ENCODE data around the gene HECTD4.

Gene HECTD4

GRCh38 chr12:112149596-112149995 lies 232.6 kb downstream of the HECTD4 start:
- ATAC-seq (ENCODE audit: low read depth) (no peak), DNase-seq (ENCODE audit: low spot score in 2 of 2) (no peak)
- H3K36me3 Mint-ChIP-seq, result peaks cover 37% of the 10 kb centered on the region
- H3K27me3 Mint-ChIP-seq, result no peaks in the 10 kb centered on the region
- H3K9me3 Mint-ChIP-seq, result no peaks in the 10 kb centered on the region
- H3K27ac Mint-ChIP-seq, result peak overlapping the region; percentile 47
- H3K4me1 Mint-ChIP-seq, result peaks cover 10% of the 10 kb centered on the region
- H3K4me3 Mint-ChIP-seq, result no peak overlapping the region

GRCh38 chr12:112148031-112148513 lies 234.2 kb downstream of the HECTD4 start:
- Mint-ChIP-seq H3K36me3 (peaks cover 31% of the 10 kb centered on the region), H3K4me1 (peaks cover 10% of the 10 kb centered on the region), H3K27me3 (no peaks in the 10 kb centered on the region), H3K4me3 (no peak overlapping the region), H3K9me3 (no peaks in the 10 kb centered on the region), H3K27ac (peak overlapping the region; percentile 81)
- no peak for ATAC-seq (ENCODE audit: low read depth)
- DNase-seq (ENCODE audit: low spot score in 2 of 2), result no peak

- Mint-ChIP-seq H3K4me3 (no peak overlapping the region), H3K9me3 (no peaks in the 10 kb centered on the region), H3K36me3 (peaks cover 23% of the 10 kb centered on the region), H3K27me3 (no peaks in the 10 kb centered on the region), H3K4me1 (peaks cover 10% of the 10 kb centered on the region), H3K27ac (peak overlapping the region; percentile 86)
- ATAC-seq (ENCODE audit: low read depth) (no peak), DNase-seq (ENCODE audit: low spot score in 2 of 2) (no peak)
Measured at GRCh38 chr12:112146123-112146522, 236.1 kb downstream of the HECTD4 start.

- H3K27me3 Mint-ChIP-seq, result no peaks in the 10 kb centered on the region
- ATAC-seq (ENCODE audit: low read depth) (no peak), DNase-seq (ENCODE audit: low spot score in 2 of 2) (no peak)
- H3K4me1 Mint-ChIP-seq, result peaks cover 3% of the 10 kb centered on the region
- no peak overlapping the region for H3K4me3 Mint-ChIP-seq
- no peaks in the 10 kb centered on the region for H3K9me3 Mint-ChIP-seq
- H3K36me3 Mint-ChIP-seq, result peaks cover 23% of the 10 kb centered on the region
- H3K27ac Mint-ChIP-seq, result no peak overlapping the region
Measured at GRCh38 chr12:112140728-112141127, 241.5 kb downstream of the HECTD4 start.

- no peaks in the 10 kb centered on the region for H3K27me3 Mint-ChIP-seq
- H3K27ac Mint-ChIP-seq, result no peak overlapping the region
- peaks cover 8% of the 10 kb centered on the region for H3K36me3 Mint-ChIP-seq
- H3K4me1 Mint-ChIP-seq, result peaks cover 8% of the 10 kb centered on the region
- DNase-seq (ENCODE audit: low spot score in 2 of 2) (no peak), ATAC-seq (ENCODE audit: low read depth) (no peak)
- no peaks in the 10 kb centered on the region for H3K9me3 Mint-ChIP-seq
- no peak overlapping the region for H3K4me3 Mint-ChIP-seq
Measured at GRCh38 chr12:112134731-112135130, 247.5 kb downstream of the HECTD4 start.

- Mint-ChIP-seq H3K4me3 (no peak overlapping the region), H3K4me1 (peaks cover 12% of the 10 kb centered on the region), H3K9me3 (no peaks in the 10 kb centered on the region), H3K27me3 (no peaks in the 10 kb centered on the region), H3K27ac (no peak overlapping the region), H3K36me3 (peaks cover 5% of the 10 kb centered on the region)
- no peak for ATAC-seq (ENCODE audit: low read depth)
- no peak for DNase-seq (ENCODE audit: low spot score in 2 of 2)
Measured at GRCh38 chr12:112133418-112133817, 248.8 kb downstream of the HECTD4 start.

GRCh38 chr12:112131686-112132085 lies 250.5 kb downstream of the HECTD4 start:
- no peak for DNase-seq (ENCODE audit: low spot score in 2 of 2)
- H3K36me3 Mint-ChIP-seq, result peaks cover 5% of the 10 kb centered on the region
- no peaks in the 10 kb centered on the region for H3K27me3 Mint-ChIP-seq
- H3K9me3 Mint-ChIP-seq, result no peaks in the 10 kb centered on the region
- ATAC-seq (ENCODE audit: low read depth), result no peak
- peaks cover 16% of the 10 kb centered on the region for H3K4me1 Mint-ChIP-seq
- peak overlapping the region; percentile 90 for H3K27ac Mint-ChIP-seq
- H3K4me3 Mint-ChIP-seq, result no peak overlapping the region

- H3K4me3 Mint-ChIP-seq, result peak overlapping the region; percentile 76
- H3K36me3 Mint-ChIP-seq, result peaks cover 4% of the 10 kb centered on the region
- ATAC-seq (ENCODE audit: low read depth) (peak; percentile 80), DNase-seq (ENCODE audit: low spot score in 2 of 2) (peak in 1 of 2 donors; percentile 5)
- H3K27ac Mint-ChIP-seq, result peak overlapping the region; percentile 90
- H3K9me3 Mint-ChIP-seq, result no peaks in the 10 kb centered on the region
- no peaks in the 10 kb centered on the region for H3K27me3 Mint-ChIP-seq
- peaks cover 19% of the 10 kb centered on the region for H3K4me1 Mint-ChIP-seq
Measured at GRCh38 chr12:112130441-112130998, 251.7 kb downstream of the HECTD4 start.

- ATAC-seq (ENCODE audit: low read depth) (no peak), DNase-seq (ENCODE audit: low spot score in 2 of 2) (no peak)
- Mint-ChIP-seq H3K4me1 (peaks cover 17% of the 10 kb centered on the region), H3K9me3 (no peaks in the 10 kb centered on the region), H3K36me3 (no peaks in the 10 kb centered on the region), H3K27ac (peak overlapping the region; percentile 3), H3K27me3 (no peaks in the 10 kb centered on the region), H3K4me3 (peak overlapping the region; percentile 78)
Measured at GRCh38 chr12:112126911-112127310, 255.3 kb downstream of the HECTD4 start.

- DNase-seq (ENCODE audit: low spot score in 2 of 2) (peak in 1 of 2 donors; percentile 16), ATAC-seq (ENCODE audit: low read depth) (no peak)
- no peaks in the 10 kb centered on the region for H3K9me3 Mint-ChIP-seq
Measured at GRCh38 chr12:112126000-112126438, 256.2 kb downstream of the HECTD4 start.

GRCh38 chr12:112125250-112125999 lies 256.8 kb downstream of the HECTD4 start, which contains the start of gene TRAFD1:
TRAFD1 (plus strand) TSS chr12:112125560; CDS start chr12:112130523, 4,963 bp downstream.
- ATAC-seq (ENCODE audit: low read depth) (peak; percentile 97), DNase-seq (ENCODE audit: low spot score in 2 of 2) (peak; percentile 97 to 98)
- Mint-ChIP-seq H3K9me3 (no peaks in the 10 kb centered on the region), H3K27ac (peak within 1 kb of the TSS; percentile 90), H3K27me3 (peaks cover 2% of the 10 kb centered on the region), H3K4me3 (peak within 1 kb of the TSS; percentile 78), H3K36me3 (no peaks in the 10 kb centered on the region), H3K4me1 (peaks cover 12% of the 10 kb centered on the region)

More at GRCh38 chr12:112126000-112126438, 256.2 kb downstream of the HECTD4 start:
- H3K36me3 Mint-ChIP-seq, result no peaks in the 10 kb centered on the region
- H3K27ac Mint-ChIP-seq, result peak overlapping the region; percentile 90
- peak overlapping the region; percentile 78 for H3K4me3 Mint-ChIP-seq
- peaks cover 2% of the 10 kb centered on the region for H3K27me3 Mint-ChIP-seq
- peaks cover 15% of the 10 kb centered on the region for H3K4me1 Mint-ChIP-seq

GRCh38 chr12:112124918-112125249 lies 257.3 kb downstream of the HECTD4 start:
- Mint-ChIP-seq H3K27ac (peak overlapping the region; percentile 90), H3K4me1 (peaks cover 12% of the 10 kb centered on the region), H3K4me3 (no peak overlapping the region), H3K27me3 (peaks cover 2% of the 10 kb centered on the region), H3K9me3 (no peaks in the 10 kb centered on the region), H3K36me3 (no peaks in the 10 kb centered on the region)
- no peak for ATAC-seq (ENCODE audit: low read depth)
- DNase-seq (ENCODE audit: low spot score in 2 of 2), result no peak

GRCh38 chr12:112122823-112123690 lies 259.2 kb downstream of the HECTD4 start:
- DNase-seq (ENCODE audit: low spot score in 2 of 2), result no peak
- Mint-ChIP-seq H3K9me3 (no peaks in the 10 kb centered on the region), H3K27ac (no peak overlapping the region), H3K4me1 (peaks cover 7% of the 10 kb centered on the region), H3K4me3 (no peak overlapping the region), H3K36me3 (no peaks in the 10 kb centered on the region), H3K27me3 (peaks cover 3% of the 10 kb centered on the region)
- no peak for ATAC-seq (ENCODE audit: low read depth)

Measured in memory B cell (primary cell).